Effector memory CD4-positive, alpha-beta T cell (primary cell): Measurements from ENCODE around the gene TAAR6.
"Not testable (repeated sequence)": the region's sequence is repeated elsewhere in the genome, so short reads cannot be mapped to it uniquely, and the experiment has no call there.

Source experiments
- DNase-seq, 3 donors: peaks; one replicate each; pipeline ENCODE4 v3.0.0-alpha.2; 2020
- H3K27ac ChIP-seq: 2 replicates; pipeline ENCODE4 v1.7.0; 2013; ENCODE audit warnings: mild to moderate bottlenecking, low read length, moderate library complexity; ENCODE audit not compliant: insufficient read depth, poor library complexity, severe bottlenecking
- H3K27me3 ChIP-seq: replicated peaks from 2 replicates; pipeline ENCODE4 v1.7.0; 2013; ENCODE audit warnings: mild to moderate bottlenecking, low read length; ENCODE audit not compliant: insufficient read depth, control insufficient read depth, poor library complexity, severe bottlenecking
- H3K36me3 ChIP-seq: 2 replicates; pipeline ENCODE4 v1.7.0; 2013; ENCODE audit warnings: mild to moderate bottlenecking, low read length, moderate library complexity; ENCODE audit not compliant: control insufficient read depth, insufficient read depth
- H3K4me1 ChIP-seq: 2 replicates; pipeline ENCODE4 v1.7.0; 2013; ENCODE audit warnings: low read length, mild to moderate bottlenecking; ENCODE audit not compliant: control insufficient read depth, insufficient read depth, poor library complexity, severe bottlenecking
- H3K4me3 ChIP-seq: 2 replicates; pipeline ENCODE4 v1.7.0; 2013; ENCODE audit warnings: low read length, low read depth, mild to moderate bottlenecking; ENCODE audit not compliant: insufficient read depth, poor library complexity, severe bottlenecking
- H3K9me3 ChIP-seq: 2 replicates; pipeline ENCODE4 v1.7.0; 2013; ENCODE audit warnings: mild to moderate bottlenecking, low read length, moderate library complexity; ENCODE audit not compliant: control insufficient read depth

The TAAR6 gene

DNA sequence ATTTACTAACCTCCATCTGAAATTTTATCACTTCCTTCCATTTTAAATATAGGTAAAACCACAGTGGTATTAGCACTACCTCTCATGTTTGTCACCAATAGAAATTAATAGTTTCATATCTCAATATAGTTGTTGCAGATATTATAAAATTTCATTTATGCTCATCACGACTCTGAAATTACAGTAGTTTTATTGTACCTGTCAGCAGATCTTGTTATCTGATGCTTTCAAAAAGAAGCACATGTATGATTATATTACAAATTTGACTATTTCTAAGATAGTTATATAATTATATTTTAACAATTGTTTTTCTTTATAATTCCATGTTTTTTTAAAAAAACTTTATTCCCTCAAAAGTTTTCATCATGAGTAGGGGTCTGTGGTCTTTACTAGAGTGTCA lies 14.6 kb downstream of the TAAR6 start:
- H3K4me3 ChIP-seq, result no peak overlapping the region
- H3K27me3 ChIP-seq, result no peaks in the 10 kb centered on the region
- H3K4me1 ChIP-seq, result no peaks in the 10 kb centered on the region
- no peaks in the 10 kb centered on the region for H3K36me3 ChIP-seq
- no peaks in the 10 kb centered on the region for H3K9me3 ChIP-seq
- DNase-seq, result no peak
- no peak overlapping the region for H3K27ac ChIP-seq

DNA sequence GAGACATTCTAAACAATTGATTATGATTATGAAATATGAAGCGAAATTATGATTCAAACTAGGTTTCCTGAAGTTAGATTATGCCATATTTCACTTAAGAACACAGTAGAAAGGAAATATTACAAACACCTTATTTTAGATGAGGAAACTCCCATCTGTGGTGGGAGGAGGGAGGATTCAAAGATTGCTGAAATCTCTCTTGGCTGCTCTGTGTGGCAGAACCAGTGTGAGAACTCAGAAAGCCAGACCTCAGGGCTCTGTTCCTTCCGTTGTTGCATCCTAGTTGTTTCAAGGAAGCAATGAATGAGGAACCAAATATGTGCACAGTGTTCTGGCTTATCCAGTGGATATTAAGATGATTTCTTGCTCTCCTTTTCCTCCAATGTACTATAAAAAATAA lies 17.3 kb downstream of the TAAR6 start:
- H3K4me3 ChIP-seq, result no peak overlapping the region
- no peaks in the 10 kb centered on the region for H3K9me3 ChIP-seq
- no peaks in the 10 kb centered on the region for H3K27me3 ChIP-seq
- no peaks in the 10 kb centered on the region for H3K4me1 ChIP-seq
- no peak for DNase-seq
- no peaks in the 10 kb centered on the region for H3K36me3 ChIP-seq
- H3K27ac ChIP-seq, result no peak overlapping the region

DNA sequence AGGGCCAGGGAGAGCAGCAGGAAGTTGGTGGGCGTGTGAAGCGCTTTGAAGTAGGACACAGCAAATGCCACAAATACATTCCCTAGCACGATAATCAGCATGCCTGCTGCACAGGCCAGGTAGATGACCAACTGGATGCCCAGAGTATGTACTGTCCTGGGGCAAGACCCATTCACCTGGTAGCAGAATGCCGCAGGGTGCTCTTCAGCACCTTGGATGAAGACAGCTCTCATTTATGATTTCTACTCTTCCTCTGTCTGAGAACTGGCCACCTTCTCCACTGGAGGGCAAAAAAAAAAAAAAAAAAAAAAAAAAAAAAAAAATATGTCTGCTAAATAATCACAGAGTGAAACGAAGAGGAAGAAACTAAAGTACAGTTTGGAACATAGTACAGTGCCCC lies 19.3 kb downstream of the TAAR6 start, which contains the start of gene TAAR5:
TAAR5 (minus strand) TSS at position 288 of the 400 bp plus-strand sequence; CDS start at position 233, 55 bp downstream.
- no peaks in the 10 kb centered on the region for H3K36me3 ChIP-seq
- H3K4me1 ChIP-seq, result no peaks in the 10 kb centered on the region
- H3K9me3 ChIP-seq, result no peaks in the 10 kb centered on the region
- no peaks in the 10 kb centered on the region for H3K27me3 ChIP-seq
- no peak within 1 kb of the TSS for H3K4me3 ChIP-seq
- no peak within 1 kb of the TSS for H3K27ac ChIP-seq
- no peak for DNase-seq

DNA sequence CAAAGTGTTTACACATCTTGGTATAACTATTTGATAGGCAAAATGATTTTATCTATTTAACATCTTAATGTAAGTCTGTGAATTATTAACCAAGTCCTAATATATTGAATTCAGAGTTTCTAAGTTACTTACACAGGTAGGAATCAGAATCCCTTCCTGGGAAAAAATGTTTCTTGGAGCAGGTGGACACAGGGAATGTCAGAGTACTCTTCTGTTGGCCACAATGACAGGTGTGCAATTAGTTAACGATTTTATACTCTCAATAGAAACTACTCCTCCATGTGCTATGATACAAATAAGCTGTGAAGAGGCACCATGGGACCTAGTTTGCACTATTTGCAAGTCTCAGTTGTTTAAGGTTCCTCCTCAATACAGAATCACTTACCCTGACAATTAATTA lies 20.2 kb downstream of the TAAR6 start:
- DNase-seq, result no peak
- H3K4me1 ChIP-seq, result no peaks in the 10 kb centered on the region
- no peak overlapping the region for H3K27ac ChIP-seq
- H3K4me3 ChIP-seq, result no peak overlapping the region
- H3K27me3 ChIP-seq, result no peaks in the 10 kb centered on the region
- no peaks in the 10 kb centered on the region for H3K9me3 ChIP-seq
- H3K36me3 ChIP-seq, result no peaks in the 10 kb centered on the region

DNA sequence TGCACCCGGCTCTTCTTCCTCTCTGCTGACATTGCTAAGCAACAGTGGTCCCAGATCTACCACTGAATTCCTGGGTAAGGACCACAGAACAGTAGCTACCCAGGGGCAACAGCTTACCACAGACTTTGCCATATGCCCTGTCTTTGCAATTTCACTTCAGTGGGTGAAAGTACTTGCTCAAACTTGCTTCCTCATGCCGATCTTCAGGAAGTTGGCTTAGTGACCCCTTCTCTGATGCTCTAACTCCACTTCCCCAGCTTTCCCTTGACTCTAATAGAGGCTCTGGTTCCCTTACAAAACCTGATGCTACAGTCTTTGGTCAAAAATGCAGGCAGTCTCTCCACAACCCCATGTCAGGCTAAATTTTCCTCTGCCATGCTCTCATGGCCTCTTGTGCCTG lies 22.7 kb downstream of the TAAR6 start:
- H3K9me3 ChIP-seq, result no peaks in the 10 kb centered on the region
- no peaks in the 10 kb centered on the region for H3K36me3 ChIP-seq
- H3K27me3 ChIP-seq, result no peaks in the 10 kb centered on the region
- H3K27ac ChIP-seq, result no peak overlapping the region
- H3K4me1 ChIP-seq, result no peaks in the 10 kb centered on the region
- no peak for DNase-seq
- H3K4me3 ChIP-seq, result no peak overlapping the region

DNA sequence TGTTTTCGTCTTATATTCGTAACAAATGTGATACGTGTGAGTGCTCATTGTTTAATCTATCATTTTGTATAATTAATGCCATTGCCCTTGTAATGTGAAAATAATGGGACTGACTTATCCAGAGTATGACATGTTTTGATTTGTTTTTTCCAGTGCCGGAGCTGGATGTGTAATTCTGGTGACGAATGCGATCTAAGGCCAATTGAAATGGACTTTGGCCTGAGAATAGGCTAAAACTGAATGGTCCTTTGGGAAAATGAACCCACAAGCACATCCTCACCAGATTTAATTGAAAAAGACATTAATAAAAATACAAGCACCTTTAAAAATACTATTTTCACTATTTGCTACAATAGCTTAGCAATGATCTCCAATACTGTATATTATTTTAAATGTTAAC lies 26.1 kb downstream of the TAAR6 start:
- Histone ChIP-seq H3K27ac (no peak overlapping the region), H3K4me3 (no peak overlapping the region), H3K4me1 (no peaks in the 10 kb centered on the region), H3K27me3 (no peaks in the 10 kb centered on the region), H3K9me3 (no peaks in the 10 kb centered on the region), H3K36me3 (no peaks in the 10 kb centered on the region)
- no peak for DNase-seq

DNA sequence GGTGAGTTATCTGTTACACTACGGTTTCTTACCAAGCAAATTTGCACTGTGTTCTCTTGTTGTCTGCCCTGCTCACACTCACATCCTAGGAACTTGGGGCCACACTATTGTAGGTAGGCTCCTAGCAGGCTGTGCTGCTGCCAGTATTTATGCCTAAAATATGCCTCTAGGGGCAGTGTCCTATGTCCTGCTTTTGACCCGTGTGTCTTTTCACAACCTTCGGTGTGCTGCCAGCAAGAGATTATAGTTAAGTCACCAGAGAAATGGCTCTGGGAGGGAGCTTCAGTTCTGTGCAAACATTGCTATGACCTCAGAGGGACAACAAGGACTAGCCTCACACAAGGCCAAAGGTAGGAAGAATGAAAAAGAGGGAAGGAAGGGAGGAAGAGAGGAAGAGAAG lies 28.4 kb downstream of the TAAR6 start:
- no peak overlapping the region for H3K4me3 ChIP-seq
- H3K4me1 ChIP-seq, result no peaks in the 10 kb centered on the region
- no peaks in the 10 kb centered on the region for H3K36me3 ChIP-seq
- no peak for DNase-seq
- H3K27me3 ChIP-seq, result no peaks in the 10 kb centered on the region
- H3K9me3 ChIP-seq, result no peaks in the 10 kb centered on the region
- H3K27ac ChIP-seq, result no peak overlapping the region

DNA sequence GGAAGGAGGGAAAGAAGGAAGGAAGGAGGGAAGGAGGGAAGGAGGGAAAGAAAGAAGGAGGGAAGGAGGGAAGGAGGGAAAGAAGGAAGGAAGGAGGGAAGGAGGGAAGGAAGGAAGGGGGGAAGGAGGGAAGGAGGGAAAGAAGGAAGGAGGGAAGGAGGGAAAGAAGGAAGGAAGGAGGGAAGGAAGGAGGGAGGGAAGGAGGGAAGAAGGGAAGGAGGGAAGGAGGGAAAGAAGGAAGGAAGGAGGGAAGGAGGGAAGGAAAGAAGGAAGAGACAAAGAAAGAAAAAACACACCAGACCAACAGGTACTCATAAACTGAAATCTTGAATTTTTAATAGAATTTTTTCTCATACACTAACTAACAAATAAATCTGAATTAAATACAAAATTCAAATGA lies 30.8 kb downstream of the TAAR6 start:
- DNase-seq, H3K9me3 ChIP-seq, H3K27ac ChIP-seq, H3K27me3 ChIP-seq, H3K4me1 ChIP-seq, H3K4me3 ChIP-seq, H3K36me3 ChIP-seq: not testable (repeated sequence)

DNA sequence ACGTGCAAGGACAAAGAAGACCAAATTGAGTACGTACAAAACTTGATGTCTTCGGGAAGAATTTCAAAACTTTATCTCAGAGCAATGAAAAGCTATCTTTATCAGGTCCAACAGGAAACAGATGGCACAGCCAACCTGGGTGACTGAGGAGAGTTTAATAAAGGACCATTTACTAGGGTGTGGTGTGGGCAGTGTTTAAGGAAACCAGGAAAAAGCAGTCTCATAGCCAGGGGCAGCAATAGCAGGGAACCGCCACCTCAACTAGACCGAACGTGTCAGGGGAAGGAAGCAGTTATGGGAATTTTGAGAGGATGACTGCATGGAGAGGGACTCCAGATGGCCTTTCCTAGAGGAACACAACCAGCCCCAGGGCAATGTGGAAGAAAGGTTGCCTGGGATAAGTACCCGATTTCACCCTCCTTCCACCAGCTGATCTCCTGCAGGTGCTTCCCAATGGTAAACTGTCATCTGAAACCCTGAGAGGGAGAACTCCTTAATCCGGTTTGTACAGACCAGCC lies 34.6 kb downstream of the TAAR6 start:
- no peaks in the 10 kb centered on the region for H3K9me3 ChIP-seq
- H3K4me3 ChIP-seq, result no peak overlapping the region
- no peaks in the 10 kb centered on the region for H3K4me1 ChIP-seq
- no peaks in the 10 kb centered on the region for H3K36me3 ChIP-seq
- no peaks in the 10 kb centered on the region for H3K27me3 ChIP-seq
- no peak for DNase-seq
- no peak overlapping the region for H3K27ac ChIP-seq

DNA sequence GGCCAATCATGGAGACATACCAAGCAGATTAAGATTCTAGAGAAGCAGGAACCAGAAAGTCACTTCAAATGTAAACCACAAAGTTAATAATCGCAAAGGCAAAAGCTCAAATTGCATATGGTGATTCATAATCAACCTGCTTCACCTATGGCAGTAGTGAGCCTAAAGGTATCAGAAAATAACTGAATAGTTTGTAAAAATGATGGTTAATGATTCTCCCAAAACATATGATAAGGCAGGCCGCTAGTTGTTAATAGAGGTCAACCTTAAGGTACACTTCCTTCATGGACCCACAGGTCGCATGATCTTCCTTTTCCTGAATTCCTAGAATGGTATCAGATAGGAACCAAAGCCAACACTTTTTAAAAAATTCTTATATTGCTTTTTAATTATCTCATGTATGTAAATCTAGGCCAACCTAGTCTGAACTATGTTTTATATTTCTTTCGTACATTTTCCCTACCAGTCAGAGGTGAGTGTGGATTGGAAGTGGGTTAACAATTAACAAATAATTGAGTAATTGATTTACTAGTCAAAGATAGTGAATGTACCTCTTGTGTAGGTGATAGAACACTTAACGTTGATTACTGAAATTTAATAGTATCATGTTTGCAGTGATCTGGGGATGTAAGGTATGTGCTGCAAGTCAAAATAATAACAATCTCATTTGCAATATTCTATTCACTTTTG lies 37.6 kb downstream of the TAAR6 start:
- Histone ChIP-seq H3K27ac (no peak overlapping the region), H3K36me3 (no peaks in the 10 kb centered on the region), H3K27me3 (no peaks in the 10 kb centered on the region), H3K4me3 (no peak overlapping the region), H3K4me1 (no peaks in the 10 kb centered on the region), H3K9me3 (no peaks in the 10 kb centered on the region)
- no peak for DNase-seq
